Endothelial cell of umbilical vein (primary cell): Measurements from ENCODE around the gene IL1R2. TPM values are rescaled to one million over a fixed set of nuclear protein-coding genes. Genes with fewer than 3 reads are reported as not detected.

Source experiments
- BruUV-seq: library from RNA; stranded (reverse); fragments of 400-500 nt; replicated peaks from 2 replicates; lab custom pipeline; 2021; lab: Mats Ljungman, UMichigan
- CTCF ChIA-PET: fragments of 300-600, 350-600 bp; sonication (Branson Sonifier 250); formaldehyde crosslinking; loops from one replicate; lab custom pipeline; 2021; ENCODE audit warnings: antibody characterized with exemption, inconsistent platforms; lab: Charles Lee
- POLR2A ChIA-PET: fragments of 300-600, 350-600 bp; sonication (Branson Sonifier 250); formaldehyde crosslinking; loops from one replicate; lab custom pipeline; 2021; ENCODE audit warnings: antibody characterized with exemption, inconsistent platforms; lab: Charles Lee
- DNase-seq: peaks from one replicate; pipeline ENCODE4 v3.0.0-alpha.2; 2011; ENCODE audit warnings: low read depth, low spot score
- FAIRE-seq: peaks from 2 replicates; lab custom pipeline; 2011; peaks lifted over from hg19 to GRCh38; lab: Jason Lieb, UNC
- H2AFZ ChIP-seq: 2 replicates; pipeline ENCODE4 v1.6.0; 2012; ENCODE audit warnings: low read depth, low read length, control low read depth, inconsistent platforms
- H3K27ac ChIP-seq: 2 replicates; pipeline ENCODE4 v1.5.1; 2011; ENCODE audit warnings: low read depth, mild to moderate bottlenecking, control low read depth, low read length, moderate library complexity; ENCODE audit not compliant: insufficient read depth
- H3K27me3 ChIP-seq, 2 experiments: 2 replicates each; pipeline versions ENCODE4 v1.6.0 to v1.6.1; 2011; ENCODE audit warnings: low read length in 2 of 2, mixed read lengths in 1 of 2; ENCODE audit not compliant: control insufficient read depth in 2 of 2, insufficient read depth in 2 of 2
- H3K36me3 ChIP-seq, 2 experiments: 2 replicates in 1 of 2; 3 replicates in 1 of 2; pipeline ENCODE4 v1.5.1; 2011; ENCODE audit warnings: low read length in 2 of 2, mild to moderate bottlenecking in 1 of 2, moderate library complexity in 1 of 2; ENCODE audit not compliant: control insufficient read depth in 2 of 2, insufficient read depth in 2 of 2; ENCODE audit errors: extremely low read depth in 1 of 2
- H3K4me1 ChIP-seq: 3 replicates; pipeline ENCODE4 v1.5.1; 2011; ENCODE audit warnings: mild to moderate bottlenecking, low read length; ENCODE audit not compliant: control insufficient read depth, insufficient read depth; ENCODE audit errors: extremely low read depth
- H3K4me2 ChIP-seq: 2 replicates; pipeline ENCODE4 v1.6.1; 2011; ENCODE audit warnings: low read length, control low read depth, mixed read lengths; ENCODE audit not compliant: insufficient read depth
- H3K4me3 ChIP-seq, 3 experiments: fragments of 200-600 bp in 1 of 3; sonication (generic), shearing (Covaris generic) in 1 of 3; replicated peaks in 1 of 3; 2 replicates each; pipeline ENCODE4 v1.5.1; 2011 to 2016; ENCODE audit warnings: control low read depth in 3 of 3, low read length in 3 of 3, mild to moderate bottlenecking in 2 of 3, inconsistent platforms in 1 of 3, low read depth in 1 of 3, moderate library complexity in 1 of 3; ENCODE audit not compliant: insufficient read depth in 1 of 3
- H3K79me2 ChIP-seq: 2 replicates; pipeline ENCODE4 v1.6.0; 2012; ENCODE audit warnings: low read length, inconsistent platforms; ENCODE audit not compliant: control insufficient read depth, insufficient read depth
- H3K9ac ChIP-seq: replicated peaks from 2 replicates; pipeline ENCODE3; 2011; ENCODE audit warnings: low read length, control low read depth; ENCODE audit not compliant: insufficient read depth; ENCODE audit errors: extremely low read depth
- H3K9me1 ChIP-seq: replicated peaks from 3 replicates; pipeline ENCODE4 v1.6.0; 2011; ENCODE audit warnings: mild to moderate bottlenecking, low read length; ENCODE audit not compliant: control insufficient read depth, insufficient read depth; ENCODE audit errors: extremely low read depth
- H3K9me3 ChIP-seq: replicated peaks from 2 replicates; pipeline ENCODE4 v1.5.1; 2012; ENCODE audit warnings: low read length, inconsistent platforms; ENCODE audit not compliant: control insufficient read depth, insufficient read depth
- H4K20me1 ChIP-seq: replicated peaks from 2 replicates; pipeline ENCODE3; 2011; ENCODE audit warnings: mild to moderate bottlenecking, low read length; ENCODE audit not compliant: control insufficient read depth, insufficient read depth; ENCODE audit errors: extremely low read depth
- EZH2 ChIP-seq: IDR thresholded peaks from 2 replicates; pipeline ENCODE4 v1.6.1; 2012; ENCODE audit warnings: borderline replicate concordance, low read depth, mild to moderate bottlenecking, moderate library complexity, low read length, inconsistent platforms; ENCODE audit not compliant: severe bottlenecking
- FOS ChIP-seq: IDR thresholded peaks from 2 replicates; pipeline ENCODE4 v1.6.1; 2011; ENCODE audit warnings: mild to moderate bottlenecking, low read length, moderate library complexity, borderline replicate concordance; ENCODE audit not compliant: insufficient read depth
- GATA2 ChIP-seq: IDR thresholded peaks from 2 replicates; pipeline ENCODE4 v1.7.0; 2011; ENCODE audit warnings: low read depth, mild to moderate bottlenecking, moderate library complexity, mixed read lengths, low read length; ENCODE audit not compliant: insufficient read length, insufficient read depth
- JUN ChIP-seq: IDR thresholded peaks from 2 replicates; pipeline ENCODE4 v1.6.1; 2011; ENCODE audit warnings: borderline replicate concordance, low read depth; ENCODE audit not compliant: insufficient read length, insufficient read depth
- MAX ChIP-seq: IDR thresholded peaks from 2 replicates; pipeline ENCODE4 v1.6.1; 2011; ENCODE audit not compliant: insufficient read depth, insufficient read length
- MYC ChIP-seq: IDR thresholded peaks from one replicate; pipeline ENCODE4 v1.6.1; 2011; ENCODE audit warnings: mild to moderate bottlenecking, low read depth, low read length
- POLR2A ChIP-seq: IDR thresholded peaks from 2 replicates; pipeline ENCODE4 v1.6.1; 2012; ENCODE audit warnings: low read depth, mild to moderate bottlenecking, control low read depth, low read length
- POLR2AphosphoS5 ChIP-seq: IDR thresholded peaks from 2 replicates; pipeline ENCODE4 v1.6.1; 2012; ENCODE audit warnings: low read depth, mild to moderate bottlenecking, control low read depth, low read length, moderate library complexity; ENCODE audit not compliant: insufficient read depth
- dilution Hi-C: fragments of 300-500 bp; cut with MboI; formaldehyde crosslinking; loops from one replicate; pipeline ENCODE4 v1.15.0; 2019; ENCODE audit warnings: low sequenced_read_pairs; ENCODE audit not compliant: extremely low pct_ligation_motif_present
- intact Hi-C: fragments of 100-400 bp; cut with micrococcal nuclease; formaldehyde crosslinking; loops from one replicate; pipeline ENCODE4 v1.10.0; 2022
- polyA plus RNA-seq, 4 experiments: library from polyadenylated mRNA; depleted of rRNA in 3 of 4; stranded (reverse) in 3 of 4; unstranded in 1 of 4; fragments of >200 nt; gene quantifications; 2 replicates each; pipeline versions ENCODE4 v1.2.1 to v1.2.3, GENCODE V29; 2011 to 2012; ENCODE audit warnings: missing spikeins in 1 of 4
- total RNA-seq: library from RNA; stranded (reverse); gene quantifications from 2 replicates; pipeline ENCODE4 v1.2.3, GENCODE V29; 2021
- TF ChIP-seq, protein P1 (sequence below), 2 donors: IDR thresholded peaks; 1 replicate in 1 of 2; 2 replicates in 1 of 2; pipeline ENCODE4 v1.5.1; 2011; ENCODE audit warnings: low read length in 2 of 2, mild to moderate bottlenecking in 2 of 2, moderate library complexity in 2 of 2, control low read depth in 1 of 2, inconsistent platforms in 1 of 2, low read depth in 1 of 2; ENCODE audit not compliant: insufficient read depth in 1 of 2; ENCODE audit errors: extremely low read depth in 1 of 2

IL1R2 gene
- total and polyA plus RNA-seq, 2 donors (not counting 3 experiments of a cell fraction or from before 2014, with no cell fraction given), result not detected

- peak overlapping the region; percentile 27 for H3K4me2 ChIP-seq
Observed at GRCh38 chr2:102046135-102046986, 54.6 kb downstream of the IL1R2 start.

More at GRCh38 chr2:102046135-102046986, 54.6 kb downstream of the IL1R2 start:
- peak overlapping the region; percentile 0 for H2AFZ ChIP-seq
- TF ChIP-seq JUN (no peak), POLR2AphosphoS5 (peak; percentile 39), POLR2A (no peak), MAX (no peak), FOS (peak; percentile 9), EZH2 (no peak), MYC (no peak), GATA2 (peak; percentile 89)
- TF ChIP-seq, protein P1, sequence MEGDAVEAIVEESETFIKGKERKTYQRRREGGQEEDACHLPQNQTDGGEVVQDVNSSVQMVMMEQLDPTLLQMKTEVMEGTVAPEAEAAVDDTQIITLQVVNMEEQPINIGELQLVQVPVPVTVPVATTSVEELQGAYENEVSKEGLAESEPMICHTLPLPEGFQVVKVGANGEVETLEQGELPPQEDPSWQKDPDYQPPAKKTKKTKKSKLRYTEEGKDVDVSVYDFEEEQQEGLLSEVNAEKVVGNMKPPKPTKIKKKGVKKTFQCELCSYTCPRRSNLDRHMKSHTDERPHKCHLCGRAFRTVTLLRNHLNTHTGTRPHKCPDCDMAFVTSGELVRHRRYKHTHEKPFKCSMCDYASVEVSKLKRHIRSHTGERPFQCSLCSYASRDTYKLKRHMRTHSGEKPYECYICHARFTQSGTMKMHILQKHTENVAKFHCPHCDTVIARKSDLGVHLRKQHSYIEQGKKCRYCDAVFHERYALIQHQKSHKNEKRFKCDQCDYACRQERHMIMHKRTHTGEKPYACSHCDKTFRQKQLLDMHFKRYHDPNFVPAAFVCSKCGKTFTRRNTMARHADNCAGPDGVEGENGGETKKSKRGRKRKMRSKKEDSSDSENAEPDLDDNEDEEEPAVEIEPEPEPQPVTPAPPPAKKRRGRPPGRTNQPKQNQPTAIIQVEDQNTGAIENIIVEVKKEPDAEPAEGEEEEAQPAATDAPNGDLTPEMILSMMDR (IDR thresholded peaks at IDR 0.05; ENCODE audit: extremely low read depth in 1 of 2, insufficient read depth in 1 of 2, low read depth in 1 of 2, low read length in 2 of 2), result no peak
- CTCF ChIA-PET, result interaction anchor here (0.6 to 1.4 kb wide), 5 partner anchors 11 to 194 kb away, joined by 3 to 9 read pairs (median 5); no protein-coding TSS in a partner anchor
- peak; percentile 86 for FAIRE-seq
- POLR2A ChIA-PET, result no interaction called here
- peak; percentile 93 for DNase-seq
- H3K9ac ChIP-seq, result peak overlapping the region; percentile 4
- H3K36me3 ChIP-seq, result no peaks in the 10 kb centered on the region
- no peaks in the 10 kb centered on the region for H4K20me1 ChIP-seq
- H3K79me2 ChIP-seq, result no peaks in the 10 kb centered on the region
- no peaks in the 10 kb centered on the region for H3K9me3 ChIP-seq
- no peak overlapping the region for H3K4me3 ChIP-seq
- no peaks in the 10 kb centered on the region for H3K9me1 ChIP-seq
- intact Hi-C loops (no loop called here), dilution Hi-C loops (no loop called here)
- H3K27ac ChIP-seq, result peak overlapping the region; percentile 46
- H3K27me3 ChIP-seq, result no peaks in the 10 kb centered on the region
- no TSS peak for BruUV-seq
- peaks cover 26% of the 10 kb centered on the region for H3K4me1 ChIP-seq
